NCI-H510A (cell line): ENCODE data around the gene DENND5B.
"Not testable (repeated sequence)": the region's sequence is repeated elsewhere in the genome, so short reads cannot be mapped to it uniquely, and the experiment has no call there.

Source experiments
- DNase-seq: peaks from one replicate; lab custom pipeline; 2025; lab: John Stamatoyannopoulos, UW

The DENND5B gene

GRCh38 chr12:31557707-31558106, 33.2 kb downstream of the DENND5B start:
- DNase-seq, result no peak

DNA sequence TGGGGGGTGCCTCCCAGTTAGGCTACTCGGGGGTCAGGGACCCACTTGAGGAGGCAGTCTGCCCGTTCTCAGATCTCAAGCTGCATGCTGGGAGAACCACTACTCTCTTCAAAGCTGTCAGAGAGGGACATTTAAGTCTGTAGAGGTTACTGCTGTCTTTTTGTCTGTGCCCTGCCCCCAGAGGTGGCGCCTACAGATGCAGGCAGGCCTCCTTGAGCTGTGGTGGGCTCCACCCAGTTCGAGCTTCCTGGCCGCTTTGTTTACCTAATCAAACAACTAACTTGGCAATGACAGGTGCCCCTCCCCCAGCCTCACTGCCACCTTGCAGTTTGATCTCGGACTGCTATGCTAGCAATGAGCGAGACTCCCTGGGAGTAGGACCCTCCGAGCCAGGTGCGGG, 35.5 kb downstream of the DENND5B start:
- not testable (repeated sequence) for DNase-seq

DNA sequence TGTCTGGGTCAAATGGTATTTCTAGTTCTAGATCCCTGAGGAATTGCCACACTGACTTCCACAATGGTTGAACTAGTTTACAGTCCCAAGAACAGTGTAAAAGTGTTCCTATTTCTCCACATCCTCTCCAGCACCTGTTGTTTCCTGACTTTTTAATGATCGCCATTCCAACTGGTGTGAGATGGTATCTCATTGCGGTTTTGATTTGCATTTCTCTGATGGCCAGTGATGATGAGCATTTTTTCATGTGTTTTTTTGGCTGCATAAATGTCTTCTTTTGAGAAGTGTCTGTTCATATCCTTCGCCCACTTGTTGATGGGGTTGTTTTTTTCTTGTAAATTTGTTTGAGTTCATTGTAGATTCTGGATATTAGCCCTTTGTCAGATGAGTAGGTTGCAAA, 40.3 kb downstream of the DENND5B start:
- not testable (repeated sequence) for DNase-seq

DNA sequence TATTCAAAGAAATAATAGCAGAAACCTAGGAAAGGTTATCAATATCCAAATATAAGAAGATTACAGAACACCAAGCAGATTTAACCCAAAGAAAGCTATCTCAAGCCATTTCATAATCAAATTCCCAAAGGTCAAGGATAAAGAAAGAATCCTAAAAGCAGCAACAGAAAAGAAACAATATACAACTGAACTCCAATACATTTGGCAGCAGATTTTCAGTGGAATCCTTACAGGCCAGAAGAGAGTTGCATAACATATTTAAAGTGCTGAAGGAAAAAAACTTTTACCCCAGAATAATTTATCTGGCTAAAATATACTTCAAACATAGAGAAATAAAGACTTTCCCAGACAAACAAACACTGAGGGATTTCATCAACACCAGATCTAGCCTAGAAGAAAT, 54.3 kb downstream of the DENND5B start:
- DNase-seq, result no peak

DNA sequence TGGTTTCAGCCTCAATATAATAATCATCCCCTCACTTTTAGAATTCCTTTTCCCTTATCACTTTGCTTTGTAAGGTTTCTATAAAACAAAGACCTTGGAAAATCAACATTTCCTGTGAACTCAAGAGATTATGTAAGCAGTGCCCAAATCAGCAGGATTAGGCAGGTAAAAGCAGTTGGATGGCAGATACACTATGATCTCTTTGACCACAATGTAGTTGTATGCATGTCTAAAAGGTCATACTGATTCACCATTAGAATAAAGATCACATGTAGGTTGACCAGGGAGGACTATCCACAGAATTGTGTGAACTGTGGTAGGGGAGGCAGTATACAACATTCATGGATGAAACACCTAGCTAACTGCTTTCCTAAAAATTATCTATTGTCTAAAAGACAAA, 57.5 kb downstream of the DENND5B start:
- DNase-seq, result no peak

- DNase-seq, result no peak
Measured at GRCh38 chr12:31531893-31532292, 59.0 kb downstream of the DENND5B start.

GRCh38 chr12:31528095-31528494, 62.8 kb downstream of the DENND5B start:
- no peak for DNase-seq

DNA sequence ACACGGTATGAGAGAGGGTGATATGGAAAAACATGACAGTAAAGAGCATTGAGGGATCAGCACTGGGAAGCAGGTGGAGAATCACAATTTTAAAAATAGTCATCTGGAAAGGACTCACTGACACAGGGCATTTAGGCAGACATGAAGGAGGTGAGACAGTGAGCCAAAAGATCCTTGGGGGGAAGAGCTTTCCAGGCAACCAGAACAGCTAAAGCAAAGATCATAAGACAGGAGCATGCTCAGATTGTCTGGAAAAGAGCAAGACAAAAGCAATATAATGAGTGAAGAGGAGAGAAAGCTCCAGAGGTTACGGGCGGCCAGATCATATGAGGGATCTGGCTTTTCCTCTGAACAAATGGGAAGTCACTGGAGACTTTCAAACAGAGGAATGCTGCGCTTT, 63.9 kb downstream of the DENND5B start:
- DNase-seq, result no peak

GRCh38 chr12:31526158-31526546, 64.8 kb downstream of the DENND5B start:
- no peak for DNase-seq

GRCh38 chr12:31525496-31526157, 65.3 kb downstream of the DENND5B start:
- DNase-seq, result no peak

GRCh38 chr12:31524791-31525495, 66.0 kb downstream of the DENND5B start:
- DNase-seq, result no peak

- no peak for DNase-seq
Measured at GRCh38 chr12:31523306-31523705, 67.6 kb downstream of the DENND5B start.

- no peak for DNase-seq
Measured at GRCh38 chr12:31522607-31523006, 68.3 kb downstream of the DENND5B start.

DNA sequence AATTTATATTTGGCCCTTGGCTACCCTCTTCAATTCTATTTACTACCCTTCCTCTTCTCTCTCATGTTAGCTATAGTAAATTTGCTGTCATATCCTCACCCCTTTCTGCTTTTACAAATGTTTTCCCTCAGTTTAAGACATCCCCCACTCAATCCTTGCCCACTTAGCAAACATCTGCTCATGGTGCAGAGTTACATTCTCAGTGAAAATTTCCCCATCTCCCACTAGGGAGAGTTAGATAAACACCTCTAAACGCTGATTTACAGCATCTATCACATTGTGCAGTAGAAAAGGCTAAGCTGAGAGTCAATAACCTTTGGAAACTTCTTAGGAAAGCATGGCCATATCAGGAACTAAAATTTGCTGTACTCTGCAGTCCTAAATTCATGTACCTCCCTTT, 69.0 kb downstream of the DENND5B start:
- no peak for DNase-seq

GRCh38 chr12:31519511-31519910, 71.4 kb downstream of the DENND5B start:
- DNase-seq, result no peak

GRCh38 chr12:31518680-31519227, 72.2 kb downstream of the DENND5B start:
- DNase-seq, result no peak

DNA sequence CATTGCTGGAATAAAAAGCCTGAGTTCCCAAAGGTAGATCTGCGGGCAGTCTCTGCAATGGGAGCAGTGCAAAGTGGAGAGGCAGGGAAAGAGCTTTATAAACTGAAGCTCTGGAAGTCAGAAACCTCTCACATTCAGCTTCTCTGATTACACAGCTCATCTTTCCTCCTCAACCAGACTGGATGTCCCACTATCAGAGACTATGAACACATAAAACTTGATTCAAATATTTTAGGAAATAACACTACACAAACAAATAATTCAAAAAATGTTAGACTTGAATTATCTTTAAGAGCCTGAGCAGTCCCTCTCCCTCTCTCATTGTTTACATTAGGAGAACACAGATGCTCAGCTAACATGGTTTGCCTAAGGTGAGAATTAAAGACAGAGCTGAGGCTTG, 72.9 kb downstream of the DENND5B start:
- no peak for DNase-seq

DNA sequence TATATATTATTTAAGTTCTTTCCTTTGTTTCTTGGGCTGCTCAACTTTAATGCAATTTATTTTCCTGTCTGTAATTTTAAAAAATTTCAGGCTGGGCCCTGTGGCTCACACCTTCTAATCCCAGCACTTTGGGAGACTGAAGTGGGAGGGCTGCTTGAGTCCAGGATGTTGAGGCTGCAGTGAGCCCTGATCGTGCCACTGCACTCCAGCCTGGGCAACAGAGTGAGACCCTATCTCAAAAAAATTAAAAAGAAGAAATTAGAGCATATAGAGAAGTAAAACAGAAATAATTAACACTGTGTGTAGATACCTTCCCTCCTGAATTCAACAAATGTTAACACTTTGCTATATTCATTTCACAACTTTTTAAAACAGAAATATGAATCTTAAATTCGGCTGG, 74.2 kb downstream of the DENND5B start:
- DNase-seq, result no peak

DNA sequence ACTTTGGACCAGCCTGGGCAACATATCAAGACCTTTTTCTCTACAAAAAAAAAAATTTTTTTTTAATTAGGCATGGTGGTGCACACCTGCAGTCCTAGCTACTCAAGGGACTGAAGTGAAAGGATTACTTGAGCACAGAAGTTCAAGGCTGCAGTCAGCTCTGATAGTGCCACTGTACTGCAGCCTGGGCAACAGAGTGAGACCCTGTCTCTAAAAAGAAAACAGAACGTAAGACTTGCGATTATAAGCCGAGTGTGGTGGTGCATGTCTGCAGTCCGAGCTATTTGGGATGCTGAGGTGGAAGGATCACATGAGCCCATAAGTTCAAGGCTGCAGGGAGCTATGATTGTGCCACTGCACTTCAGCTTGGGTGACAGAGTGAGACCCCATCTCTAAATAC, 76.0 kb downstream of the DENND5B start:
- DNase-seq, result no peak

DNA sequence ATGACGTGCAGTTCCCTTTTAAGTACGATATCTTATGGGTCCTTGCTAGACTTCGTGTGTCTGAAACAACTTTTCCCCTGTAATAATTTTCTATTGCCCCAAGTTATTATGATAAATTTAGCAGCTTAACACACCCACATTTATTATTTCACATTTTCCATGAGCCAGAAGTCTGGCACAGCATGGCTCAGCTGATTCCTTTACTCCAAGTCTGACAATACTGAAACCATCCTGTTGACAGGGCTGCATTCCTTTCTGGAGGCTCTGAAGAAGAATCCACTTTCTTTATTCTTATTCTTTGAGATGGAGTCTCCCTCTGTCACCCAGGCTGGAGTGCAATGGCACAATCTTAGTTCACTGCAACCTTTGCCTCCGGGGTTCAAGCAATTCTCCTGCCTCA, 80.9 kb downstream of the DENND5B start:
- DNase-seq, result no peak

GRCh38 chr12:31508436-31509150, 82.3 kb downstream of the DENND5B start:
- no peak for DNase-seq

DNA sequence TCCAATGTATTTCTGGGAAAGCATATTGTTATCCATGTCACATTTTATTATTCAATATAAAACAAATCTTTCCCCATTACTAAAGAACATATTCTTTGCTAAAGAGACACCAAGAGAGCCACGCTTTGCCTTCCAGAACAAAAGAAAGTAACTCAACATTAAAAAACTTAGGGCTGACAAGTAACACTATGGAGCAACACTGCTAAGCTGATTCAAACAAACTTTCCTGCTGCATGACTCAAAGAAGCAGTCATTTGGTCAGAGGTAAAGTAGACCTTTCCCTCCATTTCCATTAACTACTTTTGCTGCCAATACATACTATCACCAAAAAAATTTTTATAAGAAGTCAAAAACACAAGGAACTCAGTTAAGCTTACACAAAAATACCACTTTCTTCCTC, 83.0 kb downstream of the DENND5B start:
- no peak for DNase-seq
